ENCODE data around the gene EFNA5.

DNA sequence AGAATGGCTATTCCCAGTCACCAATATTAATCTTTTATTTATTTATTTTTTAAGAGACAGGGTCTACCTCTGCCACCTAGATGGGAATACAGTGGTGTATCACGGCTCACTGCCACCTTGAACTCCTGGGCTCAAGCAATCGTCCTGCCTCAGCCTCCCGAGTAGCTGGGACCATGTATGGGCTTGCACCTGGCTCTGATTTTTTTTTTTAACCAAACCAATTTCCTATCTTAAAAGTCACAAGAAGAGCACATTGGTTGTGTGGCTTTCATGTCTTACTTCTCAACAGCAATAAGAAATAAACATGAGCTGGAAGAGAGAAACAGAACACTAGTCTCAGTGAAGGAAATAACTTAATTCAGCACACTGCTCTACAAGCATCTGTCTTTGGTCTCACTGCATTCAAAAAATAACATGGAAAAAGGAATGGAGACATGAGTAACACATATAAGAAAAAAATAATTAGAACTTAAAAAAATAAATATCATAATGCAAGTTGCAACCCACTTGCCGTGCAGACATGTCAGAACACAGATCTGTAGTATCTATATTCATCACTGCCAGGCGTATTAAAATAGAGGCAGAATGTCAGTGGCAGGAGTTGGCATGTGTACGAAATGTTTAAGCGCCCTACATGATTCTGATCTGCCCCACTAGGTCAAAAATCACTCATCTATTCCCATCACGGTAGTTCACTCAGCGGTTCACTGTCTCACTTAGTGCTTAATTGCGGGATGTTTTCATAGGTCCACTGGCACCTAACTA is 66.4 kb downstream of the EFNA5 start:
- TF ChIP-seq, protein P1, sequence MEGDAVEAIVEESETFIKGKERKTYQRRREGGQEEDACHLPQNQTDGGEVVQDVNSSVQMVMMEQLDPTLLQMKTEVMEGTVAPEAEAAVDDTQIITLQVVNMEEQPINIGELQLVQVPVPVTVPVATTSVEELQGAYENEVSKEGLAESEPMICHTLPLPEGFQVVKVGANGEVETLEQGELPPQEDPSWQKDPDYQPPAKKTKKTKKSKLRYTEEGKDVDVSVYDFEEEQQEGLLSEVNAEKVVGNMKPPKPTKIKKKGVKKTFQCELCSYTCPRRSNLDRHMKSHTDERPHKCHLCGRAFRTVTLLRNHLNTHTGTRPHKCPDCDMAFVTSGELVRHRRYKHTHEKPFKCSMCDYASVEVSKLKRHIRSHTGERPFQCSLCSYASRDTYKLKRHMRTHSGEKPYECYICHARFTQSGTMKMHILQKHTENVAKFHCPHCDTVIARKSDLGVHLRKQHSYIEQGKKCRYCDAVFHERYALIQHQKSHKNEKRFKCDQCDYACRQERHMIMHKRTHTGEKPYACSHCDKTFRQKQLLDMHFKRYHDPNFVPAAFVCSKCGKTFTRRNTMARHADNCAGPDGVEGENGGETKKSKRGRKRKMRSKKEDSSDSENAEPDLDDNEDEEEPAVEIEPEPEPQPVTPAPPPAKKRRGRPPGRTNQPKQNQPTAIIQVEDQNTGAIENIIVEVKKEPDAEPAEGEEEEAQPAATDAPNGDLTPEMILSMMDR (IDR thresholded peaks at IDR 0.05): no peak
- TF ChIP-seq POLR2A (IDR thresholded peaks at IDR 0.05; ENCODE audit: low read depth) (no peak), EP300 (IDR thresholded peaks at IDR 0.05) (no peak)
